Suprapubic skin (tissue), 4 donors: ENCODE results near the gene GRAP2. TPM values are rescaled to one million over a fixed set of nuclear protein-coding genes. Genes with fewer than 3 reads are reported as not detected.

Experiments used
- DNase-seq, 2 donors: peaks; one replicate each; pipeline ENCODE4 v3.0.0-alpha.2; 2019; ENCODE audit warnings: low spot score in 2 of 2
- H3K27ac ChIP-seq: fragments of 200-600 bp; sonication (generic); one replicate; pipeline ENCODE4 v1.5.1; 2019
- H3K27me3 ChIP-seq: fragments of 200-600 bp; sonication (generic); one replicate; pipeline ENCODE4 v1.5.1; 2019
- H3K36me3 ChIP-seq: fragments of 200-600 bp; sonication (generic); one replicate; pipeline ENCODE4 v1.5.1; 2019
- H3K4me1 ChIP-seq: fragments of 200-600 bp; sonication (generic); one replicate; pipeline ENCODE4 v1.5.1; 2019
- H3K4me3 ChIP-seq: fragments of 200-600 bp; sonication (generic); one replicate; pipeline ENCODE4 v1.5.1; 2019; ENCODE audit warnings: mild to moderate bottlenecking
- H3K9me3 ChIP-seq: fragments of 200-600 bp; sonication (generic); one replicate; pipeline ENCODE4 v1.5.1; 2019
- EP300 ChIP-seq: sonication (generic); formaldehyde crosslinking; IDR thresholded peaks from one replicate; pipeline ENCODE4 v1.6.1; 2017; ENCODE audit warnings: antibody characterized with exemption
- POLR2A ChIP-seq, 2 donors: fragments of 450-650 bp; IDR thresholded peaks; one replicate each; pipeline ENCODE4 v1.6.1; 2017; ENCODE audit warnings: antibody characterized with exemption in 2 of 2, mild to moderate bottlenecking in 2 of 2, moderate library complexity in 2 of 2
- POLR2AphosphoS5 ChIP-seq, 3 donors: sonication (generic); formaldehyde crosslinking; IDR thresholded peaks; one replicate each; pipeline ENCODE4 v1.6.1; 2017; ENCODE audit warnings: antibody characterized with exemption in 3 of 3
- WGBS: methylation state at CpG from one replicate; pipeline ENCODE4 v1.1.5; 2018; 5-methylcytosine and 5-hydroxymethylcytosine counted together
- total RNA-seq, 4 donors: library from RNA; depleted of rRNA; stranded (reverse); fragments of >200 nt; gene quantifications; one replicate each; pipeline ENCODE4 v1.1.0, GENCODE V29; 2016
- TF ChIP-seq, protein P1 (sequence below), 2 donors: fragments of 200-600 bp in 1 of 2; fragments of 450-650 bp in 1 of 2; sonication (generic) in 1 of 2; IDR thresholded peaks; one replicate each; pipeline ENCODE4 v1.5.1; 2016 to 2019; ENCODE audit warnings: antibody characterized with exemption in 2 of 2, mild to moderate bottlenecking in 1 of 2, moderate library complexity in 1 of 2

The GRAP2 gene
- total RNA-seq, 4 donors from 2014 or later = 0.16 to 10.1 (median 4.8) TPM

- DNase-seq = no peak
- WGBS = 78% methylated on average over 9 of the region's 9 CpGs
- H3K27ac ChIP-seq = no peak overlapping the region
- no peaks in the 10 kb centered on the region for H3K4me1 ChIP-seq
- H3K27me3 ChIP-seq = peaks cover 13% of the 10 kb centered on the region
- no peak overlapping the region for H3K4me3 ChIP-seq
- H3K9me3 ChIP-seq = no peaks in the 10 kb centered on the region
- no peaks in the 10 kb centered on the region for H3K36me3 ChIP-seq
- no peak for TF ChIP-seq POLR2AphosphoS5 (IDR thresholded peaks at IDR 0.05)
- TF ChIP-seq, protein P1, sequence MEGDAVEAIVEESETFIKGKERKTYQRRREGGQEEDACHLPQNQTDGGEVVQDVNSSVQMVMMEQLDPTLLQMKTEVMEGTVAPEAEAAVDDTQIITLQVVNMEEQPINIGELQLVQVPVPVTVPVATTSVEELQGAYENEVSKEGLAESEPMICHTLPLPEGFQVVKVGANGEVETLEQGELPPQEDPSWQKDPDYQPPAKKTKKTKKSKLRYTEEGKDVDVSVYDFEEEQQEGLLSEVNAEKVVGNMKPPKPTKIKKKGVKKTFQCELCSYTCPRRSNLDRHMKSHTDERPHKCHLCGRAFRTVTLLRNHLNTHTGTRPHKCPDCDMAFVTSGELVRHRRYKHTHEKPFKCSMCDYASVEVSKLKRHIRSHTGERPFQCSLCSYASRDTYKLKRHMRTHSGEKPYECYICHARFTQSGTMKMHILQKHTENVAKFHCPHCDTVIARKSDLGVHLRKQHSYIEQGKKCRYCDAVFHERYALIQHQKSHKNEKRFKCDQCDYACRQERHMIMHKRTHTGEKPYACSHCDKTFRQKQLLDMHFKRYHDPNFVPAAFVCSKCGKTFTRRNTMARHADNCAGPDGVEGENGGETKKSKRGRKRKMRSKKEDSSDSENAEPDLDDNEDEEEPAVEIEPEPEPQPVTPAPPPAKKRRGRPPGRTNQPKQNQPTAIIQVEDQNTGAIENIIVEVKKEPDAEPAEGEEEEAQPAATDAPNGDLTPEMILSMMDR (IDR thresholded peaks at IDR 0.05) = no peak
- TF ChIP-seq EP300 = no peak
- TF ChIP-seq POLR2A (IDR thresholded peaks at IDR 0.05) = no peak
Observed at GRCh38 chr22:39910876-39911613, 10.2 kb downstream of the GRAP2 start.

DNA sequence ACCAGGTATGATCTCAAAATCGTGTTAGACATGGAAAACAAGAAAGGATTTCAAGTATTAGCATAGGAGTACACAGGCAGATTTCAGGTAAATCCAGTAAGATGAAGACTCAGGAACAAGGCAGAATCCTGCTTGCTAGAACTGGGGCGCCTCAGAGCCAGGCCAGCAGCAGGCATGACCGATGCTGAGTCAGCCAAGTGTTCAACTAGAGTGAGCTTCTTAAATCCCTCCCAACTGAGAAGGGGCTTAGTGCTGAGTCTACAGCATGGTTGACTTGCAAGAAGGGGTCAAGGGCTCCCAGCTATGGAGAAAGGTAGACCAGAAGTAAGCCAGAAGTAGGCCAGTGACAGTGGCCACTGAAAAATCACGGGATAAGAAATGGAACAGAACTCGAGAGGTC lies 12.4 kb downstream of the GRAP2 start:
- Histone ChIP-seq H3K27me3 (peaks cover 7% of the 10 kb centered on the region), H3K27ac (no peak overlapping the region), H3K36me3 (no peaks in the 10 kb centered on the region), H3K4me1 (peaks cover 10% of the 10 kb centered on the region), H3K4me3 (no peak overlapping the region), H3K9me3 (no peaks in the 10 kb centered on the region)
- DNase-seq = no peak
- WGBS = 82% methylated on average over 5 of the region's 5 CpGs
- TF ChIP-seq, protein P1 (IDR thresholded peaks at IDR 0.05) = no peak
- no peak for TF ChIP-seq EP300
- no peak for TF ChIP-seq POLR2A (IDR thresholded peaks at IDR 0.05)
- TF ChIP-seq POLR2AphosphoS5 (IDR thresholded peaks at IDR 0.05) = no peak

GRCh38 chr22:39913886-39914285 lies 13.0 kb downstream of the GRAP2 start:
- no peak for TF ChIP-seq EP300
- TF ChIP-seq POLR2AphosphoS5 (IDR thresholded peaks at IDR 0.05) = no peak
- TF ChIP-seq POLR2A (IDR thresholded peaks at IDR 0.05) = no peak
- TF ChIP-seq, protein P1 (IDR thresholded peaks at IDR 0.05) = no peak
- H3K36me3 ChIP-seq = no peaks in the 10 kb centered on the region
- no peak overlapping the region for H3K4me3 ChIP-seq
- H3K27ac ChIP-seq = no peak overlapping the region
- H3K4me1 ChIP-seq = peaks cover 16% of the 10 kb centered on the region
- 78% methylated on average over 2 of the region's 2 CpGs for WGBS
- peaks cover 7% of the 10 kb centered on the region for H3K27me3 ChIP-seq
- no peaks in the 10 kb centered on the region for H3K9me3 ChIP-seq
- no peak for DNase-seq

DNA sequence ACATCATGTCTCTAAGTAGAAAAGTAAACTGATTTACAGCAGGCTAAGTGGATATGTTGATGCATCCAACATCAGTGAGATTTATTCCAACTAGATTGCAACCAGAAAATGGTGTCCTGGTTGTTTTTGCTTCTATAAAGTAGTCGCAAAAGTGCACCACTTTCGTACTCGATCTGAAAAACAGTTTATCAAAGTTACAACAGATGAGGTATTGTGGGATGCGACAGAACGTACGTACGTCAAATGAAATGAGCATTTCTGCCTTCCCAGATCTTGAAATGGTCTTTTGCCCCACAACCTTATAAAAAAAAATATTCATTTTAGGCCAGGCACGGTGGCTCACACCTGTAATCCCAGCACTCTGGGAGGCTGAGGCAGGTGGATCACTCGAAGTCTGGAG lies 13.7 kb downstream of the GRAP2 start:
- no peak for TF ChIP-seq POLR2A (IDR thresholded peaks at IDR 0.05)
- TF ChIP-seq EP300 = no peak
- 94% methylated on average over 9 of the region's 9 CpGs for WGBS
- no peak for DNase-seq
- Histone ChIP-seq H3K27ac (no peak overlapping the region), H3K27me3 (peaks cover 7% of the 10 kb centered on the region), H3K4me3 (no peak overlapping the region), H3K4me1 (peaks cover 18% of the 10 kb centered on the region), H3K9me3 (no peaks in the 10 kb centered on the region), H3K36me3 (no peaks in the 10 kb centered on the region)

DNA sequence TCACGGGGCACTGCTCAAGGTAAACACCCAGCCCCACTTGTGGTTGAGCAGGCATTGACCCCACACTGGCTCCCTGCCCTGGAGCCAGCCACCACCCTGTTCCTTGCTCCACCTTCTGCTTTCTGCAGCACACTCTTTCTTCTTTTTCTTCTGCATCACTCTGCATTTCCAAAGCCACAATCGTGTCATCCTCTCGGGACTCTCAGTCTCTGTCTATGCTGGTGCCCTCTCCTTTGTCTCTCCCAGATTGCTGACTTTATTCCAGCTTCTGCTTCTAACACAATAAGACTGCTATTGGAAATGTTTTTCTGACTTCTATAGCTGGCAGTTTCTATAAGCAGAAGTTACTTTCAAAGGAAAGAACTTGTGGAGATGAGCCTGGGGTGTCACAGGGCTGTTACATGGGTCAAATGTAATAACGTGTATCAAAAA lies 14.4 kb downstream of the GRAP2 start:
- H3K27ac ChIP-seq = no peak overlapping the region
- peaks cover 18% of the 10 kb centered on the region for H3K4me1 ChIP-seq
- no peak overlapping the region for H3K4me3 ChIP-seq
- H3K36me3 ChIP-seq = no peaks in the 10 kb centered on the region
- no peak for DNase-seq
- WGBS = 62% methylated on average over 4 of the region's 4 CpGs
- H3K9me3 ChIP-seq = no peaks in the 10 kb centered on the region
- no peak for TF ChIP-seq POLR2A (IDR thresholded peaks at IDR 0.05)
- peaks cover 4% of the 10 kb centered on the region for H3K27me3 ChIP-seq

DNA sequence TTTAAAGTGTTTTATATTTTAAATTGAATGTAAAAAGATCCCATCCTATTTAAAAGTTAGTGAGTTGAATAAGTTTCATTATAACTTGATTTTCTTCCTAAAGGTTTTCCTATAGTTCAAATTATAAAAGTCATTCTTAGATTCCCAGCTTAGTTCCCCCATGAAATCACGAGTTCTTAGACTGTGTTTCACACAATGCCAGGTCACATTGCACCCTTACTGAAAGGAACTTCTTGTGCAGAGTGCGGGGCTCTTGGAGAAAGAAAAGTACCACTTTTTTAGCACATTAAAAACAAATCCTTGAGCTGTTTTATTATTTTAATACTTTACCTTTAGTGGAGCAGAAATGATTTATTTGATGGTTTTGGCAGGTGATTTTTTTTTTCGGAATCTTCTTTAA lies 15.6 kb downstream of the GRAP2 start:
- peaks cover 4% of the 10 kb centered on the region for H3K27me3 ChIP-seq
- no peak overlapping the region for H3K4me3 ChIP-seq
- DNase-seq = no peak
- H3K36me3 ChIP-seq = no peaks in the 10 kb centered on the region
- H3K27ac ChIP-seq = no peak overlapping the region
- WGBS = 80% methylated on average over 3 of the region's 3 CpGs
- H3K4me1 ChIP-seq = peaks cover 18% of the 10 kb centered on the region
- TF ChIP-seq, protein P1 (IDR thresholded peaks at IDR 0.05) = no peak
- TF ChIP-seq POLR2AphosphoS5 (IDR thresholded peaks at IDR 0.05) (no peak), POLR2A (IDR thresholded peaks at IDR 0.05) (no peak)
- H3K9me3 ChIP-seq = no peaks in the 10 kb centered on the region
